MM.1S (cell line): ENCODE data around the gene CLDN17.

ENCODE experiments used
- EZH2 ChIP-seq: fragments of 300-600 bp; sonication (generic); optimal IDR thresholded peaks from 2 replicates; pipeline ENCODE3; 2017; ENCODE audit warnings: low read depth, mild to moderate bottlenecking, antibody characterized with exemption, low read length, mixed read lengths
- EZH2phosphoT487 ChIP-seq: fragments of 300-600 bp; sonication (generic); IDR thresholded peaks from 2 replicates; pipeline ENCODE4 v1.6.1; 2018; ENCODE audit warnings: antibody characterized with exemption, low read length
- TF ChIP-seq, protein P1 (sequence below): fragments of 300-600 bp; sonication (generic); IDR thresholded peaks from 2 replicates; pipeline ENCODE4 v1.5.1; 2016; ENCODE audit warnings: antibody characterized with exemption, low read length, mixed read lengths

DNA sequence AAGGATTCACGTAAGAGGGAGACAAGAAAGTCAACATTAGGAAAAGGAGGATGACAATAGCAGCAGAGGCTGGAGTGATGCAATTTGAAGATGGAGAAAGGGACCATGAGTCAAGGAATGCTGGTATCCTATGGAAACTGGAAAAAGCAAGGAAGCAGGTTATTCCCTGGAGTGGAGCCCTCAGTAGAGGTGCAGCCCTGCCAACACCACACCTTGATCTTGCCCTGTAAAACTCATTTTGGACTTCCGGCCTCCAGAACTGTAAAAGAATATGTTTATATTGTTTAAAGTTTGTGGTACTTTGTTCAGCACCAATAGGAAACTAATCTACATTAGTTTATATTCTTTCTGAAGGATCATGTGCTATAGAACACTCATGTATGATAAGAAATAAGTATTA is 19.6 kb upstream of the CLDN17 start:
- TF ChIP-seq EZH2: no peak
- TF ChIP-seq, protein P1, sequence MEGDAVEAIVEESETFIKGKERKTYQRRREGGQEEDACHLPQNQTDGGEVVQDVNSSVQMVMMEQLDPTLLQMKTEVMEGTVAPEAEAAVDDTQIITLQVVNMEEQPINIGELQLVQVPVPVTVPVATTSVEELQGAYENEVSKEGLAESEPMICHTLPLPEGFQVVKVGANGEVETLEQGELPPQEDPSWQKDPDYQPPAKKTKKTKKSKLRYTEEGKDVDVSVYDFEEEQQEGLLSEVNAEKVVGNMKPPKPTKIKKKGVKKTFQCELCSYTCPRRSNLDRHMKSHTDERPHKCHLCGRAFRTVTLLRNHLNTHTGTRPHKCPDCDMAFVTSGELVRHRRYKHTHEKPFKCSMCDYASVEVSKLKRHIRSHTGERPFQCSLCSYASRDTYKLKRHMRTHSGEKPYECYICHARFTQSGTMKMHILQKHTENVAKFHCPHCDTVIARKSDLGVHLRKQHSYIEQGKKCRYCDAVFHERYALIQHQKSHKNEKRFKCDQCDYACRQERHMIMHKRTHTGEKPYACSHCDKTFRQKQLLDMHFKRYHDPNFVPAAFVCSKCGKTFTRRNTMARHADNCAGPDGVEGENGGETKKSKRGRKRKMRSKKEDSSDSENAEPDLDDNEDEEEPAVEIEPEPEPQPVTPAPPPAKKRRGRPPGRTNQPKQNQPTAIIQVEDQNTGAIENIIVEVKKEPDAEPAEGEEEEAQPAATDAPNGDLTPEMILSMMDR: no peak
- TF ChIP-seq EZH2phosphoT487: no peak
